ENCODE measurements around the gene YTHDF1. TPM values are rescaled to one million over a fixed set of nuclear protein-coding genes. Genes with fewer than 3 reads are reported as not detected.

The YTHDF1 gene
- total RNA-seq, 1 donor from 2014 or later = 22.2 TPM

GRCh38 chr20:63216849-63217471 lies 1.0 kb upstream of the YTHDF1 start:
- TF ChIP-seq CTCF (IDR thresholded peaks at IDR 0.05; ENCODE audit: borderline replicate concordance) = no peak
- H3K27ac ChIP-seq (replicated peaks) = peak overlapping the region; percentile 84
- peaks cover 26% of the 10 kb centered on the region for H3K27me3 ChIP-seq (ENCODE audit: low read depth)
- H3K4me1 ChIP-seq = peaks cover 45% of the 10 kb centered on the region
- H3K4me3 ChIP-seq = peak overlapping the region; percentile 94
- intact Hi-C loops (cut with micrococcal nuclease) = no loop called here
- peaks cover 27% of the 10 kb centered on the region for H3K36me3 ChIP-seq
- H3K9me3 ChIP-seq (replicated peaks) = no peaks in the 10 kb centered on the region
- no peak for DNase-seq

GRCh38 chr20:63215101-63216040 lies 560 bp downstream of the YTHDF1 start:
- Histone ChIP-seq H3K4me1 (peaks cover 56% of the 10 kb centered on the region), H3K9me3 (replicated peaks) (no peaks in the 10 kb centered on the region), H3K36me3 (peaks cover 42% of the 10 kb centered on the region), H3K27me3 (ENCODE audit: low read depth) (peaks cover 18% of the 10 kb centered on the region), H3K27ac (replicated peaks) (peak overlapping the region; percentile 84), H3K4me3 (peak overlapping the region; percentile 94)
- intact Hi-C loops (cut with micrococcal nuclease) = no loop called here
- DNase-seq = no peak
- TF ChIP-seq CTCF (IDR thresholded peaks at IDR 0.05; ENCODE audit: borderline replicate concordance) = no peak

GRCh38 chr20:63214514-63214913 lies 1.4 kb downstream of the YTHDF1 start:
- Histone ChIP-seq H3K4me3 (peak overlapping the region; percentile 94), H3K9me3 (replicated peaks) (no peaks in the 10 kb centered on the region), H3K36me3 (peaks cover 51% of the 10 kb centered on the region), H3K4me1 (peaks cover 64% of the 10 kb centered on the region), H3K27me3 (ENCODE audit: low read depth) (peaks cover 11% of the 10 kb centered on the region), H3K27ac (replicated peaks) (no peak overlapping the region)
- DNase-seq = no peak
- TF ChIP-seq CTCF (IDR thresholded peaks at IDR 0.05; ENCODE audit: borderline replicate concordance) = no peak
- intact Hi-C loops (cut with micrococcal nuclease) = no loop called here

GRCh38 chr20:63212792-63213191 lies 3.1 kb downstream of the YTHDF1 start:
- no peak overlapping the region for H3K27ac ChIP-seq (replicated peaks)

GRCh38 chr20:63212393-63212730 lies 3.6 kb downstream of the YTHDF1 start:
- TF ChIP-seq CTCF (IDR thresholded peaks at IDR 0.05; ENCODE audit: borderline replicate concordance) = no peak
- intact Hi-C loops (cut with micrococcal nuclease) = no loop called here
- no peak for DNase-seq
- no peaks in the 10 kb centered on the region for H3K9me3 ChIP-seq (replicated peaks)
- peaks cover 73% of the 10 kb centered on the region for H3K36me3 ChIP-seq
- H3K27me3 ChIP-seq (ENCODE audit: low read depth) = no peaks in the 10 kb centered on the region
- H3K4me1 ChIP-seq = peaks cover 71% of the 10 kb centered on the region
- no peak overlapping the region for H3K4me3 ChIP-seq
- no peak overlapping the region for H3K27ac ChIP-seq (replicated peaks)

More at GRCh38 chr20:63212792-63213191, 3.1 kb downstream of the YTHDF1 start:
- no peak overlapping the region for H3K4me3 ChIP-seq
- no peaks in the 10 kb centered on the region for H3K9me3 ChIP-seq (replicated peaks)
- DNase-seq = no peak
- no peaks in the 10 kb centered on the region for H3K27me3 ChIP-seq (ENCODE audit: low read depth)
- H3K4me1 ChIP-seq = peaks cover 71% of the 10 kb centered on the region
- no peak for TF ChIP-seq CTCF (IDR thresholded peaks at IDR 0.05; ENCODE audit: borderline replicate concordance)
- intact Hi-C loops (cut with micrococcal nuclease) = no loop called here
- peaks cover 68% of the 10 kb centered on the region for H3K36me3 ChIP-seq

Measured in left ventricle myocardium inferior (tissue), 1 donor.